K562 (cell line): ENCODE results near the gene ANXA1. TPM values are rescaled to one million over a fixed set of nuclear protein-coding genes. Genes with fewer than 3 reads are reported as not detected.
A peak's percentile ranks its signal among the peaks of the same experiment; 100 is the strongest.

ENCODE experiments used
- AFF4 ChIP-seq: sonication (generic); formaldehyde crosslinking; IDR thresholded peaks from 2 replicates; pipeline ENCODE4 v1.8.0; 2023; ENCODE audit warnings: mild to moderate bottlenecking, missing genetic modification reagents
- DPF2 ChIP-seq: fragments of 450-650 bp; IDR thresholded peaks from 2 replicates; pipeline ENCODE4 v1.6.1; 2016
- ESRRB ChIP-seq: fragments of 250-450 bp; sonication (Bioruptor Pico); IDR thresholded peaks from 2 replicates; pipeline ENCODE4 v1.5.0; 2020; ENCODE audit warnings: mild to moderate bottlenecking, moderate library complexity, borderline replicate concordance
- GATA2 ChIP-seq: sonication (generic); formaldehyde crosslinking; IDR thresholded peaks from 2 replicates; pipeline ENCODE4 v1.4.0; 2020; ENCODE audit warnings: mild to moderate bottlenecking, missing genetic modification reagents
- IFI16 ChIP-seq: fragments of 250-450 bp; sonication (Bioruptor Pico); IDR thresholded peaks from 2 replicates; pipeline ENCODE4 v2.1.2; 2022; ENCODE audit warnings: mild to moderate bottlenecking, inconsistent platforms
- MYC ChIP-seq, 2 experiments: fragments of 250-450 bp in 1 of 2; sonication (Bioruptor Pico) in 1 of 2; IDR thresholded peaks; 2 replicates each; pipeline versions ENCODE4 v1.5.1 to v1.6.1; 2012 to 2021; ENCODE audit warnings: low read depth in 2 of 2, borderline replicate concordance in 1 of 2, improper control_type of control experiment in 1 of 2, low read length in 1 of 2, mild to moderate bottlenecking in 1 of 2, moderate library complexity in 1 of 2
- NONO ChIP-seq, 2 experiments: fragments of 200-400 bp in 1 of 2; fragments of 450-650 bp in 1 of 2; formaldehyde crosslinking in 1 of 2; IDR thresholded peaks; 2 replicates each; pipeline ENCODE4 v1.6.1; 2017; ENCODE audit warnings: low read depth in 2 of 2, mild to moderate bottlenecking in 2 of 2, moderate library complexity in 2 of 2, low read length in 1 of 2
- RERE ChIP-seq: sonication (generic); formaldehyde crosslinking; IDR thresholded peaks from 2 replicates; pipeline ENCODE4 v1.8.0; 2023; ENCODE audit warnings: missing genetic modification reagents, mild to moderate bottlenecking, borderline replicate concordance
- RFX1 ChIP-seq: fragments of 450-650 bp; IDR thresholded peaks from 2 replicates; pipeline ENCODE4 v1.6.1; 2016; ENCODE audit warnings: mild to moderate bottlenecking, moderate library complexity
- ZNF586 ChIP-seq: fragments of 450-650 bp; formaldehyde crosslinking; conservative IDR thresholded peaks from 2 replicates; pipeline ENCODE4 v1.4.0; 2020; ENCODE audit warnings: mild to moderate bottlenecking, moderate library complexity
- ZNF740 ChIP-seq, 3 experiments: fragments of 200-800 bp in 1 of 3; sonication (Bioruptor generic) in 1 of 3; sonication (generic) in 1 of 3; formaldehyde crosslinking in 1 of 3; IDR thresholded peaks; 2 replicates each; pipeline versions ENCODE4 v1.6.1 to v1.8.0; 2016 to 2022; ENCODE audit warnings: mild to moderate bottlenecking in 2 of 3, missing compliant biosample characterization in 2 of 3, missing genetic modification characterization in 2 of 3, missing genetic modification reagents in 1 of 3
- polyA plus RNA-seq, 8 experiments: library from polyadenylated mRNA; depleted of rRNA in 4 of 8; stranded (reverse) in 5 of 8; unstranded in 3 of 8; fragments of >200 nt; fragmentation: Nextera tagmentation in 2 of 8; fragmentation: Illumina TruSeq in 1 of 8; extraction: Ambion mirVana in 2 of 8; extraction: Trizol in 1 of 8; gene quantifications; 2 replicates each; pipeline versions ENCODE4 v1.2.1 to v1.2.3, GENCODE V29; 2011 to 2014; ENCODE audit warnings: inconsistent platforms in 1 of 8, missing spikeins in 1 of 8
- total RNA-seq, 7 experiments: library from RNA; depleted of rRNA in 6 of 7; stranded (reverse); fragments of >200 nt in 6 of 7; fragmentation: Illumina TruSeq in 2 of 7; extraction: Trizol in 2 of 7; gene quantifications; 2 replicates each; pipeline versions ENCODE4 v1.2.1 to v1.2.3, GENCODE V29; 2011 to 2021; ENCODE audit warnings: low replicate concordance in 1 of 7

Gene ANXA1
- total and polyA plus RNA-seq, 9 of the 15 experiments (the other 6 are each of a cell fraction or from before 2014, with no cell fraction given), result 406 to 1,298 (median 620) TPM

GRCh38 chr9:73132034-73132776, 19.5 kb upstream of the ANXA1 start (continued):
- no peak for TF ChIP-seq RERE
- TF ChIP-seq ESRRB (CRISPR knock-in tag), result no peak
- TF ChIP-seq GATA2 (CRISPR knock-in tag), result no peak
- TF ChIP-seq NONO (IDR thresholded peaks at IDR 0.05; ENCODE audit: low read depth in 2 of 2, low read length in 1 of 2), result no peak
- TF ChIP-seq ZNF740 (CRISPR knock-in tag; IDR thresholded peaks at IDR 0.05), result no peak
- no peak for TF ChIP-seq ZNF740 (tag; IDR thresholded peaks at IDR 0.05)
- no peak for TF ChIP-seq MYC (IDR thresholded peaks at IDR 0.05; ENCODE audit: low read depth, low read length)
- TF ChIP-seq MYC (CRISPR knock-in tag; IDR thresholded peaks at IDR 0.05; ENCODE audit: borderline replicate concordance, low read depth), result no peak
- peak; percentile 83 for TF ChIP-seq RFX1
- TF ChIP-seq ZNF586 (CRISPR knock-in tag), result no peak
- TF ChIP-seq AFF4, result no peak
- 0 out of 2 replicates have a peak, but pooled peaks have one; percentile 32 for TF ChIP-seq DPF2
- TF ChIP-seq IFI16, result no peak
